Measurements from ENCODE around the gene TMX1.

GRCh38 chr14:51253880-51254279, 13.8 kb downstream of the TMX1 start:
- TF ChIP-seq CTCF (conservative IDR thresholded peaks at IDR 0.05 in 1 of 2, IDR thresholded peaks at IDR 0.05 in 1 of 2; ENCODE audit: low read depth in 1 of 2, low read length in 2 of 2): no peak
- TF ChIP-seq EZH2 (IDR thresholded peaks at IDR 0.05; ENCODE audit: low read length, missing control alignments): no peak
